Stimulated activated CD4-positive, alpha-beta T cell treated with anti-CD3 and anti-CD28 coated beads, Interleukin-15, amount 100 ng/mL, for 48 hours (primary cell): ENCODE measurements around the gene MTCH1.
A peak's percentile ranks its signal among the peaks of the same experiment; 100 is the strongest.

Experiments
- DNase-seq, 2 donors: peaks; one replicate each; pipeline ENCODE4 v3.0.0-alpha.2; 2020; ENCODE audit warnings: low read depth in 2 of 2

The MTCH1 gene

GRCh38 chr6:36985808-36986703 is at the start of gene MTCH1:
Gene MTCH1 (minus strand): TSS chr6:36986196. CDS start chr6:36986173, 23 bp downstream.
- peak; percentile 72 to 79 for DNase-seq

DNA sequence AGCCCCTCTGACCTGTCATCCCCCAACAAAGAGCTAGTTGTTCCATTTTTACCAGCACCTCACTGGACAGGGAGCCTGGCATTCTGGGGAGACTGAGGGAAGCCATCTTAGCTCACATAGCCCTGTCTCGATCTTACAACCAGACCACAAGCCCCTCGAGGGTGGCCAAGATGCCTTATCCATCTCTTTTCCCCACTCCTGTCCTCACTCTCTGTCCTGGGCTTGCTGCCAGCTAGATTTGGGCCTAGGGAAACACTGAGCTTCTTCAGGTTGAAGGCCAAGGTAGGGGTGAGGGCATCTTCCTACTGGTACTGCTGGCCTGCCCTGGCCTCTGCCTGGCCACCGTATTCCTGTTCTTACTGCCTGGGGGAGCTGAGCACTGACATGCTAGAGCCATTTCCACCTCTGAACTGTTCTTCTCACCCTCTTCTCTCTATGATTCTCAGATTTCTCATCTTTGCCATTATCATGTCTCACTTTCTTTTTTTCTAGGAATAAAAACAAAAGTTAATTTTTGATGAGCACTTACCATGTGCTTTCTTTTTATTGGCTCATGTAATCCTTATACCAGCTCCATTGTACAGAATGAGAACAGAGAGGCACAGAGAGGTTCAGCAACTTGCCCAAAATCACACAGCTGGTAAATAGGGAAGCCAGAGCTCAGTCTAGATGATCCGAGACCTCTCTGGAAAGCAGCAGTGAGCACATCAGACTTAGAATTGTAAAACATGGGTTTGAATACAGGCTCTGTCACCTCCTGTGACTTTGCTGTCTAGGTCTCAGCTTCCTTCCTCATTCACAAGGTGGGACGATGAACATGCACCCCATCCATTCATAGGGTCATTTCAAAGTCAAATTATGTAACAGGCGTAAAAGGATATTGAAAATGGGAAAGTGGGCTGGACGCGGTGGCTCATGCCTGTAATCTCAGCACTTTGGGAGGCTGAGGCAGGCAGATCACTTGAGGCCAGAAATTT is 48.1 kb upstream of the MTCH1 start:
- DNase-seq: no peak

- DNase-seq: peak in 1 of 2 donors; percentile 46
Observed at GRCh38 chr6:37033255-37033654, 47.3 kb upstream of the MTCH1 start.

DNA sequence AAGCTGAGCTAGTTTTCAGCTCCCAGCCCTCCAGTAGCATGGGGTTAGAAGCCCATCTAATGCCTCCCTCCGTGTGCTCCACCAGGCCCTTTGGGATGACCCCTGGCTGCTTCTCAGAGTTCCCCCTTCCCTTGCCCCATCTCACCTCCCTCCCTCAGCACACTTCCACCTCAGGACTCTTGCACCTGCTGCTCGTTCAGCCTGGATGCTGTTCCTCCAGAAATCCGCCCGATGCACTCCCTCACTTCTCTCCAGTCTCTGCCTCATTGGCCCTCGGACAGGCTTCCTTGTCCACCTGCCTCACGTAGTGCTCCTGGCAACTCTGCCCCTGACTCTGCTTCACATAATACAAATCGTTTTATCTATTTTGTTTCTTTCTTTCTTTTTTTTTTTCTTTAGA is 46.2 kb upstream of the MTCH1 start:
- no peak for DNase-seq

GRCh38 chr6:37030599-37030998 is 44.6 kb upstream of the MTCH1 start:
- no peak for DNase-seq

- DNase-seq: no peak
Observed at GRCh38 chr6:37029249-37029971, 43.4 kb upstream of the MTCH1 start.

GRCh38 chr6:37027811-37028469 is 41.9 kb upstream of the MTCH1 start:
- no peak for DNase-seq

DNA sequence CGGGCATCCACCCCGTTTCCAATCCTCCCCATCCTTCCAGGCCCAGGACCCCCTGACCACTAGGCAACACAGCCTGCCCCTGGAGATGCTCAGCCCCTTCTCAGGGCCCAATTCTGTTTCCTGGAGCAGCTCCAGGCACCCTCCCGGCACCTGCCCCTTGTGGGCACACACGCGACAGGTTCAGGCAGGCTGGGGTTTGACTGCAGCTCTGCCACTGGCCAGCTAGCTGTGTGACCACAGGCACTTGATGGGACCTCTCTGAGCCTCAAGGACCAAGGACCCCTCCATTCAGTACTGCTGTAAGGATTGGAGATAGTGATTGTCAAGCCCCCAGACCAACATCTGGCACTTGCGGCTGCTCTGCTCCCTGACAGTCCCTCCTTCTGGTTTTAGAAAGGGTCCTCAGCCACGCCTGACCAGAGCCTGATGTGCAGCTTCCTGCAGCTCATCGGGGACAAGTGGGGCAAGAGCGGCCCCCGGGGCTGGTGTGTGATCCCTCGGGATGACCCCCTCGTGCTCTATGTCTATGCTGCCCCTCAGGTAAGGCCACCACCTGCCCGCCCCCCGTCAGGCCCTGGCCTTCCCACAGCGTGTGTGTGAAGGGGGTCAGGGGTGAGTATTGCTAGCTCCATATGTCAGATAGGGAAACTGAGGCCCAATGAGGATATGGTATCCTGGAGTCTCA is 41.2 kb upstream of the MTCH1 start:
- no peak for DNase-seq

GRCh38 chr6:37025621-37026466 is 39.8 kb upstream of the MTCH1 start:
- DNase-seq: no peak

- DNase-seq: peak; percentile 45 to 50
Observed at GRCh38 chr6:37024656-37025337, 38.8 kb upstream of the MTCH1 start.

GRCh38 chr6:37022135-37022863 is 36.3 kb upstream of the MTCH1 start:
- DNase-seq: no peak

- peak in 1 of 2 donors; percentile 68 for DNase-seq
Observed at GRCh38 chr6:37021356-37022129, 35.5 kb upstream of the MTCH1 start.

- no peak for DNase-seq
Observed at GRCh38 chr6:37020812-37021211, 34.8 kb upstream of the MTCH1 start.

DNA sequence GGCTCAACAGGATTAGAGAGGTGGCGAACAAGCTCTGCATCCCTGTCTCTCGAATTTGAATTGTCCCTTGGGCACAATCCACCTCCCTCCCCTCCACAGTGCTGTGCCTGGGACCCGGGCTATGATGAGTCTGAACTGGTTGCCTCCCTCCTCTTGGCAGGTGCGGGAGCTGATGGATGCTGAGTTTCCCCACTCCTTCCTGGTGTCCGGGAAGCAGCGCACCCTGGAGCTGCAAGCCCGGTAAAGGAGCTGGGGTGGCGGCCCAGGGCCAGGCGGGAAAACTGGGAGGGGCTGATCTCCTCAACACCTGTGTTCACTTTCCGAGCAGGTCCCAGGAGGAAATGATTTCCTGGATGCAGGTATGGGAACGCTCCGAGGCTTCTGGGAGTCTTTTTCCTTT is 34.4 kb upstream of the MTCH1 start:
- no peak for DNase-seq

DNA sequence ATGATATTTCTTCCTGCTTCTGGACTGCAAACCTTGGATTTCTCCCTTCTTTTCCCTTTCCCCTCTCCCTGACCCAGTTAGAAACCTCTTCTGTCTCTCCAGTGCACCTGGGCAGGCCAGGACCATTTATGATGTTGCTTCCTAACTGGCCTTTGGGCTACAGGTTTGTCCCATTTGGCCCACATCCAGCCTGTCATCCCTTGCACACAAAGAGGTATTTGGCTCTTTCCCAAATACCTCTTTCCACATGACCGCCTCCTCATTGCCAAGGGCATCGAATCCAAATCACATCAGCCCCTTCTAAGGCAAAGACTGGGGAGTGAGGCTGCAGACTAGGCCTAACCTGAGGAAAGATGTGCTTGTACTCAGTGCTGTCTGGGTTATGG is 33.1 kb upstream of the MTCH1 start:
- DNase-seq: no peak

- peak; percentile 89 for DNase-seq
Observed at GRCh38 chr6:37018198-37019064, 32.4 kb upstream of the MTCH1 start.
